ENCODE results near the gene CTPS2.

CTPS2 gene

DNA sequence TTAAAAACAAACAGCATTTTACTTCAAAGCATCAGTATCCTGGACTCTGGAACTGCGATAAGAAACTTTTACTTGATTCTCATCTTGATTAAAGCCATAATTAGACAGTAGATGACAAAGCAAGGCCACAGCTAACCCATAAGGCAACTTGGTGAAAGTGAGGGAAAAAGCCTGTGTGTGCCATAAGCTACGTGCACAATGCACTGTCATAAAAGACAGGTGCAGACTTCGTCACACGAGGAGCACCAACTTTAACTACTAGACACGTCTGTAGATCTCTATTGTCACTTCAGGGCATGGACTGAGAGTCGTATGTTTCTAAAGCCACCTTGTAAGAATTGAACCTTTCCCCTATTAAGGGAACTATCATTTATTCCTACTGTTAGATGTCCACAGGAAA is 13.1 kb downstream of the CTPS2 start:
- Histone ChIP-seq H2BK15ac (ENCODE audit: low read depth, poor library complexity, severe bottlenecking) (no peak overlapping the region), H3K4me1 (ENCODE audit: control insufficient read depth, insufficient read depth, low read depth, low read length) (no peaks in the 10 kb centered on the region), H3K79me1 (replicated peaks; ENCODE audit: low read length, poor library complexity, severe bottlenecking) (peaks cover 5% of the 10 kb centered on the region), H3K9me3 (ENCODE audit: control insufficient read depth, low read length) (no peaks in the 10 kb centered on the region), H4K91ac (ENCODE audit: low read length) (no peak overlapping the region), H2BK120ac (ENCODE audit: low read depth, low read length) (no peak overlapping the region), H3K14ac (ENCODE audit: low read length in 2 of 2) (no peak overlapping the region), H3K36me3 (ENCODE audit: control insufficient read depth in 1 of 2, insufficient read depth in 2 of 2, low read depth in 1 of 2, low read length in 2 of 2) (peaks cover 9 to 12% of the 10 kb centered on the region in 2 experiments), H2AK5ac (ENCODE audit: low read length, severe bottlenecking) (no peak overlapping the region), H3K4me3 (ENCODE audit: insufficient read depth in 1 of 2, low read depth in 1 of 2, low read length in 2 of 2) (no peak overlapping the region), H3K27ac (ENCODE audit: low read length, poor library complexity, severe bottlenecking) (no peak overlapping the region), H2BK12ac (ENCODE audit: low read length in 2 of 2) (no peak overlapping the region), H2BK5ac (ENCODE audit: low read depth, low read length, poor library complexity, severe bottlenecking) (no peak overlapping the region), H3K9ac (ENCODE audit: low read length) (no peak overlapping the region), H3K4me2 (ENCODE audit: low read length, poor library complexity, severe bottlenecking) (no peak overlapping the region), H3K4ac (ENCODE audit: low read depth in 1 of 2, low read length in 2 of 2) (no peak overlapping the region), H3K27me3 (ENCODE audit: control insufficient read depth in 1 of 2, insufficient read depth in 1 of 2, low read length in 2 of 2) (peaks cover 0 to 17% of the 10 kb centered on the region in 2 experiments), H3K18ac (ENCODE audit: low read depth in 1 of 2, low read length in 2 of 2) (no peak overlapping the region), H4K8ac (ENCODE audit: low read length) (no peak overlapping the region), H2AFZ (ENCODE audit: low read depth, low read length) (no peak overlapping the region), H3K23ac (ENCODE audit: low read length in 2 of 2) (no peak overlapping the region)
- no peak for DNase-seq
- WGBS, result 77% methylated on average over 2 of the region's 6 CpGs

DNA sequence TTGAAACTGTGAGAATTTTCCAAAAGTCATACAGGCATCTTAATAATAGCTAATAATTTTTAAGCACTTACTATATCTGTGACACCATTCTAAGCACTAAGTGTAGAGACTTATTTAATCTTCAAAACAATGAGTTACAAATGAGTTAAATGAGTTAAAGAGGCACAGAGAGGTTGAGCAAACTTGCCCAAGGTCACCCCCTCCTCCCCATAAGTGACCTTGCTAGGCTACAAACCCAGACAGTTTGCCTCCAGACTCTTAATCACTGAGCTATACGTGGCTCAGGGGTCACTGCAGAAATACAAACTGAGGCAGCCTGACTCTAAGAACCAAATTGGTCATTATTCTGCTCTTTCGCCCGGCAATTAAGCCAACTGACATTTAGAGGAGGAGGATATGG is 15.5 kb downstream of the CTPS2 start:
- Histone ChIP-seq H3K79me1 (replicated peaks; ENCODE audit: low read length, poor library complexity, severe bottlenecking) (peaks cover 9% of the 10 kb centered on the region), H3K4ac (ENCODE audit: low read depth in 1 of 2, low read length in 2 of 2) (no peak overlapping the region), H3K27ac (ENCODE audit: low read length, poor library complexity, severe bottlenecking) (no peak overlapping the region), H3K4me1 (ENCODE audit: control insufficient read depth, insufficient read depth, low read depth, low read length) (no peaks in the 10 kb centered on the region), H2AK5ac (ENCODE audit: low read length, severe bottlenecking) (no peak overlapping the region), H3K9me3 (ENCODE audit: control insufficient read depth, low read length) (no peaks in the 10 kb centered on the region), H2BK15ac (ENCODE audit: low read depth, poor library complexity, severe bottlenecking) (no peak overlapping the region), H4K8ac (ENCODE audit: low read length) (no peak overlapping the region), H2BK12ac (ENCODE audit: low read length in 2 of 2) (no peak overlapping the region), H3K4me2 (ENCODE audit: low read length, poor library complexity, severe bottlenecking) (no peak overlapping the region), H3K18ac (ENCODE audit: low read depth in 1 of 2, low read length in 2 of 2) (no peak overlapping the region), H4K91ac (ENCODE audit: low read length) (no peak overlapping the region), H3K27me3 (ENCODE audit: control insufficient read depth in 1 of 2, insufficient read depth in 1 of 2, low read length in 2 of 2) (peaks cover 0 to 17% of the 10 kb centered on the region in 2 experiments), H3K9ac (ENCODE audit: low read length) (no peak overlapping the region), H2AFZ (ENCODE audit: low read depth, low read length) (no peak overlapping the region), H3K14ac (ENCODE audit: low read length in 2 of 2) (no peak overlapping the region), H2BK120ac (ENCODE audit: low read depth, low read length) (no peak overlapping the region), H3K4me3 (ENCODE audit: insufficient read depth in 1 of 2, low read depth in 1 of 2, low read length in 2 of 2) (no peak overlapping the region), H3K36me3 (ENCODE audit: control insufficient read depth in 1 of 2, insufficient read depth in 2 of 2, low read depth in 1 of 2, low read length in 2 of 2) (peaks cover 11 to 14% of the 10 kb centered on the region in 2 experiments), H2BK5ac (ENCODE audit: low read depth, low read length, poor library complexity, severe bottlenecking) (no peak overlapping the region), H3K23ac (ENCODE audit: low read length in 2 of 2) (no peak overlapping the region)
- no peak for DNase-seq
- WGBS, result 93% methylated on average over 3 of the region's 3 CpGs

DNA sequence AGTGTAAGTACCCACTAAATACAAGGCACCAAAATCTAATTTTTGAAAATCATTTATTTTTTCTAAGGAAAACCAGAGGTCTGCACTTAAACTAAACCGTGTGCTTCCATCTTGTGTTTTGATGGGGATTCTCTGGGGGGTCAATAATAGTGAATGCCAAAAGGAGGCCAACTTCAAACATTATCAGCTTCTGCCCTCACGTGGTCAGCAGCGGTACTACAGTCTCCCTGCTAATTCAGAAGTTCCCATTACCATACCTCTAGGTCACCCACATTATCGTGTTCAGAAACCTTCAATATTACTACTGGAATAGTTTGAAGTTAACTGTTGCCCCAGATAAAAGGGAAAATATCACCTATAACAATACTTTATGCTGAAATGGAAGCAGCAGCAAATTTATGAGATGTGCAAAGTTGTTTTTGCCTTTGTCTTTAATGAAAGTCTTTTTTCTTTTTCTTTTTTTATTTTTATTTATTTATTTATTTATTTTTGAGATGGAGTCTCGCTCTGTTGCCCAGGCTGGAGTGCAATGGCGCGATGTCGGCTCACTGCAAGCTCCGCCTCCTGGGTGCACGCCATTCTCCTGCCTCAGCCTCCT is 17.3 kb downstream of the CTPS2 start:
- H3K9me3 ChIP-seq (ENCODE audit: control insufficient read depth, low read length), result no peaks in the 10 kb centered on the region
- WGBS, result 96% methylated on average over 6 of the region's 10 CpGs
- H2BK5ac ChIP-seq (ENCODE audit: low read depth, low read length, poor library complexity, severe bottlenecking), result no peak overlapping the region
- no peak overlapping the region for H2BK15ac ChIP-seq (ENCODE audit: low read depth, poor library complexity, severe bottlenecking)
- no peak overlapping the region for H4K91ac ChIP-seq (ENCODE audit: low read length)
- H2AFZ ChIP-seq (ENCODE audit: low read depth, low read length), result no peak overlapping the region
- no peak overlapping the region for H3K18ac ChIP-seq (ENCODE audit: low read depth in 1 of 2, low read length in 2 of 2)
- H3K14ac ChIP-seq (ENCODE audit: low read length in 2 of 2), result no peak overlapping the region
- no peaks in the 10 kb centered on the region for H3K4me1 ChIP-seq (ENCODE audit: control insufficient read depth, insufficient read depth, low read depth, low read length)
- no peak overlapping the region for H3K23ac ChIP-seq (ENCODE audit: low read length in 2 of 2)
- H3K79me1 ChIP-seq (replicated peaks; ENCODE audit: low read length, poor library complexity, severe bottlenecking), result peaks cover 7% of the 10 kb centered on the region
- no peak overlapping the region for H2BK120ac ChIP-seq (ENCODE audit: low read depth, low read length)
- peaks cover 0 to 20% of the 10 kb centered on the region in 2 experiments for H3K27me3 ChIP-seq (ENCODE audit: control insufficient read depth in 1 of 2, insufficient read depth in 1 of 2, low read length in 2 of 2)
- H3K4ac ChIP-seq (ENCODE audit: low read depth in 1 of 2, low read length in 2 of 2), result no peak overlapping the region
- no peak overlapping the region for H3K4me3 ChIP-seq (ENCODE audit: insufficient read depth in 1 of 2, low read depth in 1 of 2, low read length in 2 of 2)
- no peak overlapping the region for H3K4me2 ChIP-seq (ENCODE audit: low read length, poor library complexity, severe bottlenecking)
- H3K9ac ChIP-seq (ENCODE audit: low read length), result no peak overlapping the region
- no peak overlapping the region for H2BK12ac ChIP-seq (ENCODE audit: low read length in 2 of 2)
- H4K8ac ChIP-seq (ENCODE audit: low read length), result no peak overlapping the region
- DNase-seq, result peak; percentile 53
- no peak overlapping the region for H2AK5ac ChIP-seq (ENCODE audit: low read length, severe bottlenecking)
- H3K27ac ChIP-seq (ENCODE audit: low read length, poor library complexity, severe bottlenecking), result no peak overlapping the region
- peaks cover 15 to 24% of the 10 kb centered on the region in 2 experiments for H3K36me3 ChIP-seq (ENCODE audit: control insufficient read depth in 1 of 2, insufficient read depth in 2 of 2, low read depth in 1 of 2, low read length in 2 of 2)

DNA sequence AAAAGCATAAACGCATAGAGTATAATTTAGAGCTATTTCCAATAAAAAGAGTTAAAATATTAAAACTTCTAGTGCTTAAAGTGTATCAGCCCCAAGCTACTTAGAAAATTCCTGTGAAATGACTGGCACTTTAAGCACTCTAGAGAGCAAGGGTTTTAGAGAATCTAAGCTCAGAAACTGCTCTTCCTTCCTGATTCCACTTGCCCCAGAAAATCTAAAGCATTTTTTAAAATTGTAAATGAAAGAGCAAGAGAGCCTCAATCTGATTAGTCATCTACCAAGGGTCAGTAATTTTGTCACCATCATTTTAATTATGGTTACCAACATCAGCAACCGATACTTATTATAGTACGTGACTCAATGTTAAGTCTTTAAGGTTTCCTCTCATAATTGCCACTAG is 25.0 kb downstream of the CTPS2 start:
- Histone ChIP-seq H3K9me3 (ENCODE audit: control insufficient read depth, low read length) (no peaks in the 10 kb centered on the region), H3K4me3 (ENCODE audit: insufficient read depth in 1 of 2, low read depth in 1 of 2, low read length in 2 of 2) (no peak overlapping the region), H2BK120ac (ENCODE audit: low read depth, low read length) (no peak overlapping the region), H3K4me1 (ENCODE audit: control insufficient read depth, insufficient read depth, low read depth, low read length) (peaks cover 1% of the 10 kb centered on the region), H2BK12ac (ENCODE audit: low read length in 2 of 2) (no peak overlapping the region), H3K36me3 (ENCODE audit: control insufficient read depth in 1 of 2, insufficient read depth in 2 of 2, low read depth in 1 of 2, low read length in 2 of 2) (peaks cover 17 to 19% of the 10 kb centered on the region in 2 experiments), H2AFZ (ENCODE audit: low read depth, low read length) (no peak overlapping the region), H3K9ac (ENCODE audit: low read length) (no peak overlapping the region), H2BK5ac (ENCODE audit: low read depth, low read length, poor library complexity, severe bottlenecking) (no peak overlapping the region), H3K18ac (ENCODE audit: low read depth in 1 of 2, low read length in 2 of 2) (no peak overlapping the region), H3K14ac (ENCODE audit: low read length in 2 of 2) (no peak overlapping the region), H3K27ac (ENCODE audit: low read length, poor library complexity, severe bottlenecking) (peak overlapping the region; percentile 49), H4K8ac (ENCODE audit: low read length) (no peak overlapping the region), H2AK5ac (ENCODE audit: low read length, severe bottlenecking) (no peak overlapping the region), H3K23ac (ENCODE audit: low read length in 2 of 2) (no peak overlapping the region), H3K4ac (ENCODE audit: low read depth in 1 of 2, low read length in 2 of 2) (no peak overlapping the region), H2BK15ac (ENCODE audit: low read depth, poor library complexity, severe bottlenecking) (no peak overlapping the region), H3K4me2 (ENCODE audit: low read length, poor library complexity, severe bottlenecking) (no peak overlapping the region), H3K27me3 (ENCODE audit: control insufficient read depth in 1 of 2, insufficient read depth in 1 of 2, low read length in 2 of 2) (peaks cover 0 to 6% of the 10 kb centered on the region in 2 experiments), H4K91ac (ENCODE audit: low read length) (no peak overlapping the region), H3K79me1 (replicated peaks; ENCODE audit: low read length, poor library complexity, severe bottlenecking) (no peaks in the 10 kb centered on the region)
- DNase-seq, result peak; percentile 1
- no CpG with 5 or more reads among the region's 3 CpGs for WGBS
